ENCODE data around the gene CCDC30.
"Not testable (repeated sequence)": the region's sequence is repeated elsewhere in the genome, so short reads cannot be mapped to it uniquely, and the experiment has no call there.

Gene CCDC30

DNA sequence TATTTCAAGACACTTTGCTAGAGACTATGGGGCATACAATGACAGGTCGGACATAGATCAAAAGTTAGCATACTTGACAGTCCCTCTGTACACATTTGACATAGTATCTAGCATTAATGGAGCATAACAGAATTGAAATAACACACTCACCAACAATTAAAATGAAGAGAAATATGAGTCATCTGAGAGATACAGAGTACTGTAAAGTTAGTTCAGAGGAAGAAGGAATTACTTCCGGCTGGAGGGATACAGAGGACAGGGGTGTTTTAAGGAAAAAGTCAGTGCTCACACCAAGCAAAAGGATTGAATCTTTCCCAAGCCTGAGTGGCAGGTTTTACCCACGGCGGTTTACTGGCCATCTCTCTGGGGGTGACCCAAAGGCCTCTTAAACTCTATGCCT, 9.7 kb upstream of the CCDC30 start:
- no peak for DNase-seq

DNA sequence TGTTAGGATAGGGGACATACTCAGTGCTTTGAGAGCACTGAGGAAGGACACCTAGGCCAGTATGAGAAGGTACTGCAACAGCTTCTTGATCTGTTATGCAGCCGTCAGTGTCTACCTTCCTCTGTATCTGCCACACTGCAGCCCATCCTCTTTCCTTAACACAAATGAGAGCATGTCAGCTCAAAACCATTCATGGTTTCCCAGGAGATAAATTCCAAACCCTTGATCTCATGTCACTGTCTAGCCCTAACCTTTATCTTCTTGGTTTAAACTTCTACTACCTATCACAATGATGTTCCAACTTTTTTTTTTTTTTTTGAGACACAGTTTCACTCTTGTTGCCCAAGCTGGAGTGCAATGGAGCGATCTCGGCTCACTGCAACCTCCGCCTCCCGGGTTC, 8.7 kb upstream of the CCDC30 start:
- no peak for DNase-seq

DNA sequence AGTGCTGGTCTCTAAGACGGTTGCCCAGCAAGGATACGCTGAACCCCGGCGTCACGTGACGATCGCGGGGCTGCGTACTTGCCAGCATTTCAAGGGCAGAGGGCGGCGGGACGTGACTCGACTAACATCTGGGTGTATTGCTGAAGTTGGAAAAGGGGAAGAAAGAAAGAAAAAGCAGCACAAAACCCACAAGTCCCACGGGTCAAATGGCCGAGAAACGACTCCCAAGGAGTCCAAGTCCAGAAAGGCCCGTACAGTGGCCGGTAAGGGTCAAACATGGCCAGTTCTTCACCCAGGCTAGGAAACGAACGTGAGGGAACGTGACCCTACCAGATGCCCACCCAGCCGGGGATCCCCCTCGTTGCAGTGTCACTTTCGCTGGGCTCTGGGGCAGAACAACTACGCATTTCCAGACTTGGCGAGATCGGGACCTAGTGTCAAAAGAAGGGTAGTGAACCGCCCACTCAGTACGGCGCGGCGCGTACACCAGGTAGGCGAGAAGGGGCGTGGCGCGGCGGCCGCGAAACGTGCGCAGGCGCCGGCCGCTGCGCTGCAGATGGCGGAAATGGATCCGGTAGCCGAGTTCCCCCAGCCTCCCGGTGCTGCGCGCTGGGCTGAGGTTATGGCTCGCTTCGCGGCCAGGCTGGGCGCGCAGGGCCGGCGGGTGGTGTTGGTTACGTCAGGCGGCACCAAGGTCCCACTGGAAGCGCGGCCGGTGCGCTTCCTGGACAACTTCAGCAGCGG, 6.9 kb upstream of the CCDC30 start, which contains the start of the genes PPCS and ZMYND12:
Gene PPCS (plus strand): TSS at position 534 of the 744 bp plus-strand sequence. CDS start 23 bp downstream, at position 557.
Gene ZMYND12 (minus strand): TSS at position 13 of the 744 bp plus-strand sequence. CDS start 25 bp downstream, outside the sequence.
- DNase-seq: peak; percentile 91

DNA sequence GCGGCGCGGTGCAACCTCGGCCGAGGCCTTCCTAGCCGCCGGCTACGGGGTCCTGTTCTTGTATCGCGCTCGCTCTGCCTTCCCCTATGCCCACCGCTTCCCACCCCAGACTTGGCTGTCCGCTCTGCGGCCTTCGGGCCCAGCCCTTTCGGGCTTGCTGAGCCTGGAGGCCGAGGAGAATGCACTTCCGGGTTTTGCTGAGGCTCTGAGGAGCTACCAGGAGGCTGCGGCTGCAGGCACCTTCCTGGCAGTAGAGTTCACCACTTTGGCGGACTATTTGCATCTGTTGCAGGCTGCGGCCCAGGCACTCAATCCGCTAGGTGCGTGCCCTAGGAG, 6.4 kb upstream of the CCDC30 start:
- DNase-seq: peak; percentile 61 to 62

DNA sequence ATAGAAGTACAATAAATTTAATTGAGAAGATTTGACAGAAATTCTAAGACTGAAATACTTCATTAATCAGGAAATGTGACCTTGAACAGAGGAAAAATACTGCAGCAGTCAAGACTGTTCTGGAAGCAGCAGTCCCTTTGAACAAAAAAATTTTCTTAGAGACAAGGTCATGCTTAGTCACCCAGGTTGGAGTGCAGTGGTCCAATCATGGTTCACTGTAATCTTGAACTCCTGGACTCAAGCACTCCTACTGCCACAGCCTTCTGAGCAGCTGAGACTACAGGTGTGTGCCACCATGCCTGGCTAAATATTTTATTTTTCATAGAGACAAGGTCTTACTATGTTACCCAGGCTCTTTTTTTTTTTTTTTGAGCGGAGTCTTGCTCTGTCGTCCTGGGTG, 1.9 kb upstream of the CCDC30 start:
- DNase-seq: no peak

DNA sequence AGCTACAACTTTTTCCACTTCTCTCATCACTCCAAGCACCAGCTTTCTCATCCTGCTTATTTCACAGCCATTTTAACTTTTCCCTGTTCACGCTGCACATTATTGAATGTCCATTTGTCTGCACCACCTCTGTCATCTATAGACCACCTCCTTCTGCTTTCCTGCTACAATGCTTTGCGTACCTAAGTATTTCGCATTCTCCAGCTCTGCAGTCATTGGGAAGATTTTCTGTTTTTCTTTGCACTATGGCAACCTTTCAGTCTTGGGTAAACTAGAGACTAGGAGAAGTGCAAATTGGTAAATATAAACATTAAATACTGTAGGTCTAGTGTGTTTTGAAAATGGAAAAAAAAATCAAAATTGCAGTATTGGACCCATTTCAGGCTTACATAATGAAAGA, 835 bp downstream of the CCDC30 start:
- DNase-seq: no peak

DNA sequence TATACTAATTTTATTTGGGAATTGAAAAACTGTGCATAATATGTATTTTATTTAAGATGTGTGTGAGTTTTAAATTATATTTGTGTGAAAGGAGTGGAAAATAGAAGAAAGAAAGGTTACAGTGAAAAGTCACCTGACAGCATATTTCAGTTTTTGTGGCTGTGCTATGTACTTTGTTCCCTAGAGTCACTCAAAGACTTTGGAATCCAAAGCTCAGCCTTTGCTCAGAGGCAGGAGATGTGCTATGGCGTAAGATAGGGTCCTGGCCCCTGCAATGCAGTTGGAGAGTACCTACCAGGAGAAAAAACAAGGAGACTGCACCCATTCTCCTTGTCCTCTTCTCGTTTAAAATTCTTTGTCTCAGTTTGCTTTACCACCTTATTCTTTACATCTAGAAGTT, 2.9 kb downstream of the CCDC30 start:
- no peak for DNase-seq

DNA sequence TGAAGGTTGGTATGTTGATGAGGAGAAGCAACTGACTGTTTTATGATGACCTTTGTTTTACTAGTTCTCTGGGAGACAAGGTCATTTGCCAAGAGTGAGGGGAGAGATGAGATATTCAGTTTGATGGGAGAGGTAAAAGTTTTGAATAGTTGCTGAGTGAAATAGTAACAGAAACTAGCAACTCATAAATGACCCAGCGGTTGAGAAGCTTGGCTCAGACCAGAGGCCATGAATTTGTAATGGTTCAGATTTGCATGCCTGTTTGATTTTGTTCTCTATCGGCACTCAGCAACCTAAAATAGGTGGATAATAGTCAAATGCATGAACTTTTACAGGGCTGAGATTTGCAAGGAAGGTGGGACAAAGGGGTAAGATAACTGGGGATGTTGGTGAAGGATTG, 6.6 kb downstream of the CCDC30 start:
- DNase-seq: no peak

DNA sequence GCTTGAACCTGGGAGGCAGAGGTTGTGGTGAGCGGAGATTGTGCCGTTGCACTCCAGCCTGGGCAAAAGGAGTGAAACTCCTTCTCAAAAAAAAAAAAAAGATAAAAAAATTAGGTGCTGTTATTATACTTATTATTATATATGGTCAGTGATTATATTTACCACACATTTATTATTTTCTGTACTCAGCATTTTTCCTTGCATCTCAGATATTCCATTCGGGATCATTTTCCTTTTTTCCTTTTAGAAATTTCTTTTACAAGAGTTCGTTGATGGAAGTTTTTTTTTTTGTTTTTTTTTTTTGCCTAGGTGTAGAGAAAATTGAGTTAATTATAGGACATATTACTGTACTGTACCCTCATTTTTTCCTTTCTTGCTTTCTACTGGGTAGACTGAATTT, 13.5 kb downstream of the CCDC30 start:
- no peak for DNase-seq

DNA sequence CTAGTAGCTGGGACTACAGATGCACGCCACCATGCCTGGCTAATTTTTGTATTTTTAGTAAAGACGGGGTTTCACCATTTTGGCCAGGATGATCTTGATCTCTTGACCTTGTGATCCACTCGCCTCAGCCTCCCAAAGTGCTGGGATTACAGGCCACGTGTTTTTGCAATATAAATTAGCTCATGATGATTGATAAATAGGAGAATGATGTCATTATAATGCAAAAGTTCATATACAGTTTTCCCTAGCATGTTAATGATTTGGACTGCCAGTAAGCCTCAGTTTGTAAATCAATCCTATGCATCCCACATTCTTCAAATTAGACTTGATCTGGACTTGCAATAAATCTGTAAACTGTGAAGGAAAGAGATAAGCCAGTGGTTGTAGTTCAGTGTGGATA, 14.3 kb downstream of the CCDC30 start:
- DNase-seq: not testable (repeated sequence)

DNA sequence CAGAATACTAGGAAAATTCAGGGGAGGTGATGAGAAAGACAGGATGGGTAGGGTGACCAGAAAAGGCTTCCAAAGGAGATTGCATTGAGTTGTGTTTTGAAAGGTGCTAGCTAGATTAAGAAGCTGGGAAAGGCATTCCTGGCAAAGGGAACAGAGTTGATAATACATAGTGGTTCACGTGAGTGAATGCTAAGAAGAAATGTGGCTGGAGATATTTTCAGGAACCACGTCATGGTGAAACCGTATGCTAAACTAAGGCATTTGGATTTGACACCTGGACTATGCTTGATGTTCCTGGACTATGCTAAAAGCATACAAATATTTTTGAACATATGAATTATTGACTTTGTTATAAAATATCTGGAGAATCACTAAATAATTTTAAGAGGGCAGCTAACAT, 14.7 kb downstream of the CCDC30 start:
- no peak for DNase-seq

DNA sequence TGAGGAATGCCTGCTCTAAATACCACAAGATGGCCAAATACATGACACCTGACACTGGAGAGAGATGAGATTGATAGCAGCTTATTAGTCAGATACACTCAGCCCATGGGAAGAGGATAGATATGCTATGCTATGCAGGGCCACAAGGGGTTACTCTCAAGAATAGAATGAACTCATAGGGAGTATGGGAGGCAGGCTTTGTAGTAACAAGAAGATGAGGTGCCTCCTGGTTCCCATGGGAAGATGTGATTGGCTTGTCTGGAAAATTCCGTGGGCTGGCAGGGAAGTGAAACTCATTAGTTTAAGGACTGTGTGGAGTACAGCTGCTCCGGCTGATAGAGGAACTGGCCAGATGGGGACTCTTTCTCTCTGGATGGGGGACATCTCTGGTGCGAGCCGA, 16.5 kb downstream of the CCDC30 start:
- no peak for DNase-seq

DNA sequence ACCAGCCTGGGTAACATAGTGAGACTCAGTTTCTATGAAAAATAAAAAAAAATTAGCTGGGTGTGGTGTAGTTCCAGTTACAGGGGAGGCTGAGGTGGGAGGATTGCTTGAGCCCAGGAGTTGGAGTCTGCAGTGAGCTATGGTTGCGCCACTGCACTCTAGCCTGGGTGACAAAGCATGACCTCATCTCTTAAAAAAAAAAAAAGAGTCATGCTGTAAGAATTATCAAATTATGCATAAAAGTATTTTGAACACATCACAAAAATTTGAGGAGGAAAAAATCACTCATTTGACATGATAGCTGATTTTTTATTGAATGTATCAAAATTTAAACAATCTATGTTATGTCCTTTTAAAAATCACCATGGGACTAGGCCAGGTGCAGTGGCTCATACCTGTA, 17.8 kb downstream of the CCDC30 start:
- no peak for DNase-seq

DNA sequence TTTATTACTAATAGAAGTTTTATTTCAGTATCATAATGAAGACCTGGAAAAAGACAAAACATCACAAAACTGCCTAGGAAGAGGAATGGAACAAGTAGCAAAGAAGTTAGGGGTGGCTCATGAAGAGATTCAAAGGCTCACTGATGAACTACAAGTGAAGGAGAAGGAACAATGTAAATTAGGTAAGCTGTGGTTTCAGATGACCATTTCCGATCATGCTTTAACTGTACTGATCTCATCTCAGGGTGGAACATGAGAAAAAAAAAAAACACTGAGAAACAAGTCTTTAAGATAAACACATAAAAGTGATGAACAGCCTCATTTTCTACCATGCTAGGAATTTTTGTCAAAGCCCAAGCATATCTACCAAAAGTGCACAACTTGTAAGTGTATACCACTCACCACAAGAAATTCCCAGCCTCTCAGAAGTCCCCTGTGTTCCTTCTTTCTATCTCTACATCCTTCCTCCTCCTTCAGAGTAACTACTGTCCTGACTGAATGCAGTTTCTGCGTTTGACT, 19.6 kb downstream of the CCDC30 start:
- no peak for DNase-seq

DNA sequence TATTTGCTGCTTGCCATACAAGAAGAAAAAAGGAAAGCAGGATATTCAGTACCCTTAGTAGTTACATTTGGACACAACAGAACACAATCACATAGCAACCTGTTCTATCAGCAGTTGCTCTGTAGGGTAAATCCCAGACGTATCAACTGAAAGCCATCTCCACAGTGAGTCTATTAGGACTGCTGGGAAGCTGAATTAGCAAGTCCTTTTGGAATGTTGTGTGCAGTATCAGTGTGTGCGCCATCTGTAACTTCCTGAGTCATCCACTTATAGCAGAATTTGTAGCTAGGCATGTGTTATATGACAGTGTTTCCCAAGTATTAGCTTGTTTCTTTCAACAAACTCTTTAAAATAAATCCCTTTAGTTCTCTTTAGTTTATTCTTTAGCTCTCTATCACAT, 21.3 kb downstream of the CCDC30 start:
- no peak for DNase-seq

DNA sequence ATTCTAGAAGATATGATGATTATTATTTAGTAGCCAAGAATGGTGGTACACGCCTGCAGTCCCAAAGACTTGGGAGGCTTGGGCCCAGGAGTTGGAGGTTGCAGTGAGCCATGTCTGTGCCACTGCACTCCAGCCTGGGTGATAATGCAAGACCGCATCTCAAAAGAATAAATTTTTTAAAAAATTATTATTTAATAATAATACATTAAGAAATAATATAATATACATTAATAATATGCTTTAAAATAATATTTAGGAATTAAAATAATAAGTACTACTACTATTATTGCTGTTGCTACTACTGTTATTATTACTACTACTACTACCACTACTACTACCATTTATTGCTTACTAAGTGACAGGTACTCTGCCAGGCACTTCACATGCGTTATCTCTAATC, 27.2 kb downstream of the CCDC30 start:
- DNase-seq: no peak

DNA sequence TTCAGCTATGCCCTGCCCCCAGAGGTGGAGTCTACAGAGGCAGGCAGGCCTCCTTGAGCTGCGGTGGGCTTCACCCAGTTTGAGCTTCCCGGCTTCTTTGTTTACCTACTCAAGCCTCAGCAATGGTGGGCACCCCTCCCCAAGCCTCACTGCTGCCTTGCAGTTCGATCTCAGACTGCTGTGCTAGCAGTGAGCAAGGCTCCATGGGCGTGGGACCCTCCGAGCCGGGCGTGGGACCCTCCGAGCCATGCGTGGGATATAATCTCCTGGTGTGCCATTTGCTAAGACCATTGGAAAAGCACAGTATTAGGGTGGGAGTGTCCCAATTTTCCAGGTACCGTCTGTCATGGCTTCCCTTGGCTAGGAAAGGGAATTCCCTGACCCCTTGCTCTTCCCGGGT, 38.9 kb downstream of the CCDC30 start:
- not testable (repeated sequence) for DNase-seq

DNA sequence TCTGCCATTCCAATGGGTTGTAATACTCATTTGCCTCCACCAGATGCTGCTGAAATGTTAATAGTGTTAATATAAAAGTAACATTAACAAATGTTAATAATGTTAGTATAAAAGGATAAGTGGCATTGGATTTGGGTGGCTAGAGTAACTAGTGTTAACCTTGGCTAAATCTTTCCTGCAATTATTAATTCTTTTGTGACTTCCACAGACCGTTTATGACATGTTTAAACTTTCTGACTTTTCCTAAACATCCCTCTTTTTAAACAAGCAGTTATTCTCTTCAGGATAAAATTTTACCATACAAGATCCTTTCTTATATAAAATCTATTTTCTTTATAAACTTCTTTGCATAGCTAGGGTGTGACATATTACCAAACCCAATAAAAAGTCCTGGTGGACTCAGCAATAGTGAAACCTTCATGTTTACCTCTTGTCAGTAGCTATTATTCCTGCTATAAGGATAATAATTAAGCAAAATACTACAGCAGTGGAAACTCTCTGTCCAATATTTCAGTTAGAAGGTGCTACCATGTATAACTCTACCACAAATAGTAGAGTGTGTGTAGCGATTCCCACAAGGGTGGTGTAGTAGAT, 41.5 kb downstream of the CCDC30 start:
- DNase-seq: no peak

DNA sequence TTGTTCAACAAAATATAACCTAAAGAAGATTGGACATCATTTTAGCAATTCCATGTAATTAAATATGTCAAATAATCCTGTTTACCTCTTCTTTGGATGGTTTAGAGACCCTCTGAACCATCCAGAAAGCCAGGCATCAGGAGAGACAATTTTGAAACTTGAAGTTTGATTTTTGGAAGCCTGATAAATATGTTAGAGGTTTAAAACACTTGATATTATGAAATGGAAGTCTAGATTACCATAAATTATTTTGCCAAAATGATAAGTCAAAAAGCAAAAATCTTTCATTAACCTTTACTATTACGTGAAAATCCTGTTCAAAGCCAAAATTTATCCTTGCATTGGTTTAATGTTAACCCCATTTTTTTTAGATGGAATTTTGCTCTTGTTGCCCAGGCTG, 43.5 kb downstream of the CCDC30 start:
- no peak for DNase-seq

DNA sequence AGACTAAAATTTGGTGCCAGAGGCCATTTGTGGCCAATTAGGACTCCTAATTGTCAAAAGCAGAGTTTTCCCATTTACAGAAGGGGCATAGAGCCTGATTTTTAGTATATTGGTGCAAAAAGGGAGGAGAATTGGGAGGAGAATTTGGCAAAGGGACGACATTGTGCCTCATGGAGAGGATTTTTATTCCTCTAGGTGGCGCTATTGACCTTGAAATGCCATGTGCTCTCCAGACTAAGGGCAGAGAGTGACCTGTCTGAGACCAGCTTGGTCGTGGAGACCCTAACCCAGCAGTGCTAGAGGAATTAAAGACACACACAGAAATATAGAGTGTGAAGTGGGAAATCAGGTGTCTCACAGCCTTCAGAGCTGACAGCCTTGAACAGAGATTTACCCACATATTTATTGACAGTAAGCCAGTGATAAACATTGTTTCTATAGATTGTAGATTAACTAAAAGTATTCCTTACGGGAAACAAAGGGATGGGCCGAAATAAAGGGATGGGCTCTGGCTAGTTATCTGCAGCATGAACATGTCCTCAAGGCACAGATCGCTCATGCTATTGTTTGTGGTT, 48.6 kb downstream of the CCDC30 start:
- DNase-seq: not testable (repeated sequence)

DNA sequence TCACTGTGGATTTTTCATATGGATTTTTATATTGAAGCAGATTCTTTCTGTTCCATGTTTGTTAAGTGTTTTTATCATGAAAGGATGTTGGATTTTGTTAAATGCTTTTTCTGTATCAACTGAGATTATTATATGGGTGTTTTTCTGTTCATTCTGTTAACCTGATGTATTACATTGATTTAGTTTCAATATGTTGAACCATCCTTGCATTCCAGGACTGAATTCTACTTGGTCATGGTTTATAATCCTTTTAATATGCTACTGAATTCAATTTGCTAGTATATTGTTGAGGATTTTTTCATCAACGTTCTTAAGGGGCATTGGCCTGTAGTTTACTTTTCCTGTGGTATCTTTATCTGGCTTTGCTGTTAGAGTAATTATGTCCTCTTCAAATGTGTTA, 55.8 kb downstream of the CCDC30 start:
- no peak for DNase-seq

DNA sequence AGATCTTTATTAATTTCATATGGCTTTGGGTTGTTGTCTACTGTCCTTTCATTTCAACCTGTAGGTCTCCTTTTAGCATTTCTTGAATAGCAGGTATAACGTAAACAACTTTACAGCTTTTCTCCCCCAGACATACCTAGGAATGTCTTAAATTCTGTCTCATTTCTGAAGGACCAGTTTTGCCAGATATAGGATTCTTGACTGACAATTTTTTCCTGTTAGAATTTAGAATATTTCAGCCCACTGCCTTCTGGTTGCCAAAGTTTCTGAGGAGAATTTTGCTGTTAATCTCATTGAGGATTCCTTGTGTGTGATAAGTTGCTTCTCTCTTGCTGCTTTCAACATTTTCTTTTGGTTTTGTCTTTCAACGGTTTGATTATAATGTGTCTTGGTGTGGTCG, 60.1 kb downstream of the CCDC30 start:
- DNase-seq: no peak

DNA sequence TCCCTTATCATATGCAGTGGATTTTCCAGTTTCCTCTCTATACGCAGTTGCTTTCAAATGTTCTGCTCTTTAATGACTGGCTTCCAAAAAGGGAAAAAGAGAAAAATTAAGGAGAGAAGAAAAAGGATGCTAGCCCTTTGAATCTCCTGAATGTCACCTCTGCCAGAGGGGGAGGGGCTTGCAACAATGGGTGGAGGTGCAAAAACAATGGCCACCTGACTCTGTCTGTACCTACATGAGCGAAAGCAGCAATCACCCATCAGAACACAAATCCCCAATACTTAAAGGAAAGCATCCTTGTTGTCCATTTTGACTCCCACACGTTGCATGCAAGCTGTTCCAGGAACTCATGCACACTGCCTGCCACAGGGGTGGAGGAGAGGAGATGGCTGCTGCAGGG, 61.2 kb downstream of the CCDC30 start:
- DNase-seq: no peak

DNA sequence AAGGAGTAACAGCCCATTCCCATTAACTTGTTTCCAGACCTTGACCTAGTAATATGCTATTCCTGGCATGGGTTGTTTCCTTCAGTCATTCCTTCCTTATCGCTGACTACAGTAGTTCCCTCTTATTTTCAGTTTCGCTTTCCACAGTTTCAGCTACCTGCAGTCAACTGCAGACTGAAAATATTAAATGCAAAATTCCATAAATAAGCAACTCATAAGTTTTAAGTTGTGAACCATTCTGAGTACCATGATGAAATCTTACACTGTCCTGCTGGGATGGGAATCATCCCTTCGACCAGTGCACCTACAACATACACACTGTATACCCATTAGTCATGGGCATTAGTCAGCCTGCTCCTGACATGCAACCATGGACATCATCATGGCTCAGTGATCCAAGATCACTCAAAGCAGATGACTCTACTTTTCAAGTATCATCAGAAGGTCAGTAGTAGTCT, 66.7 kb downstream of the CCDC30 start:
- DNase-seq: peak; percentile 5 to 15

Measured in CD4-positive, alpha-beta T cell treated with Interleukin-1 beta for 1 hour (primary cell).